GM23248 (cell line): Measurements from ENCODE around the gene PA2G4. TPM values are rescaled to one million over a fixed set of nuclear protein-coding genes. Genes with fewer than 3 reads are reported as not detected.

Experiments used
- DNase-seq: peaks from one replicate; pipeline ENCODE4 v3.0.0-alpha.2; 2015
- H2AFZ ChIP-seq: fragments of 200-600 bp; sonication (generic); 2 replicates; pipeline ENCODE4 v1.6.1; 2016; ENCODE audit warnings: antibody characterized with exemption
- H3F3A ChIP-seq: fragments of 200-600 bp; sonication (generic); 2 replicates; pipeline ENCODE4 v1.6.1; 2016; ENCODE audit warnings: mild to moderate bottlenecking, antibody characterized with exemption, mixed run types; ENCODE audit not compliant: insufficient read depth
- H3K27ac ChIP-seq: fragments of 200-600 bp; sonication (generic); 2 replicates; pipeline ENCODE4 v1.5.1; 2016; ENCODE audit warnings: mild to moderate bottlenecking
- H3K27me3 ChIP-seq: fragments of 200-600 bp; sonication (generic); replicated peaks from 2 replicates; pipeline ENCODE4 v1.6.1; 2016; ENCODE audit warnings: mild to moderate bottlenecking; ENCODE audit not compliant: insufficient read depth
- H3K36me3 ChIP-seq: fragments of 200-600 bp; sonication (generic); 2 replicates; pipeline ENCODE4 v1.6.1; 2016; ENCODE audit warnings: low read depth, mild to moderate bottlenecking
- H3K4me1 ChIP-seq: fragments of 200-600 bp; sonication (generic); 2 replicates; pipeline ENCODE4 v1.6.1; 2016; ENCODE audit warnings: mild to moderate bottlenecking; ENCODE audit not compliant: insufficient read depth
- H3K4me2 ChIP-seq: fragments of 200-600 bp; sonication (generic); one replicate; pipeline ENCODE4 v1.6.1; 2016; ENCODE audit warnings: mild to moderate bottlenecking; ENCODE audit not compliant: unreplicated experiment
- H3K4me3 ChIP-seq: fragments of 200-600 bp; sonication (generic); 2 replicates; pipeline ENCODE4 v1.5.1; 2016; ENCODE audit warnings: mild to moderate bottlenecking
- H3K79me2 ChIP-seq: fragments of 200-600 bp; sonication (generic); 2 replicates; pipeline ENCODE4 v1.6.1; 2016; ENCODE audit warnings: mild to moderate bottlenecking; ENCODE audit not compliant: insufficient read depth
- H3K9ac ChIP-seq: fragments of 200-600 bp; sonication (generic); 2 replicates; pipeline ENCODE4 v1.6.1; 2016; ENCODE audit warnings: mild to moderate bottlenecking
- H3K9me2 ChIP-seq: fragments of 200-600 bp; sonication (generic); 2 replicates; pipeline ENCODE4 v1.6.1; 2016; ENCODE audit warnings: mixed run types, mild to moderate bottlenecking, moderate library complexity; ENCODE audit not compliant: insufficient read depth
- H3K9me3 ChIP-seq: fragments of 200-600 bp; sonication (generic); one replicate; pipeline ENCODE4 v1.6.1; 2017; ENCODE audit warnings: low read depth
- H4K20me1 ChIP-seq: fragments of 200-600 bp; sonication (generic); 2 replicates; pipeline ENCODE4 v1.6.0; 2016; ENCODE audit not compliant: insufficient read depth
- EZH2 ChIP-seq: fragments of 200-600 bp; sonication (generic); IDR thresholded peaks from 2 replicates; pipeline ENCODE4 v1.6.1; 2018; ENCODE audit warnings: antibody characterized with exemption, mild to moderate bottlenecking; ENCODE audit not compliant: insufficient read depth, poor library complexity, severe bottlenecking
- EZH2phosphoT487 ChIP-seq: fragments of 200-600 bp; sonication (generic); IDR thresholded peaks from 2 replicates; pipeline ENCODE4 v1.6.1; 2018; ENCODE audit warnings: antibody characterized with exemption, moderate library complexity, mild to moderate bottlenecking, low read depth; ENCODE audit not compliant: insufficient read depth
- WGBS, 2 experiments: methylation state at CpG; one replicate each; pipeline ENCODE4 v1.1.6; 2015 to 2017; ENCODE audit warnings: low lambda C conversion rate in 2 of 2, low coverage in 1 of 2; ENCODE audit errors: missing lambda C conversion rate in 2 of 2; 5-methylcytosine and 5-hydroxymethylcytosine counted together
- in situ Hi-C: fragments of 300-500 bp; cut with MboI; formaldehyde crosslinking; loops from 2 replicates; pipeline ENCODE4 v1.15.0; 2020
- polyA plus RNA-seq: library from polyadenylated mRNA; unstranded; fragments of >200 nt; fragmentation: Nextera tagmentation; extraction: Ambion mirVana; gene quantifications from 2 replicates; pipeline ENCODE4 v1.2.1, GENCODE V29; 2016
- total RNA-seq: library from RNA; depleted of rRNA; stranded (reverse); fragments of >200 nt; shearing (Covaris generic); gene quantifications from 2 replicates; pipeline ENCODE4 v1.2.3, GENCODE V29; 2014

PA2G4 gene
- total and polyA plus RNA-seq, 2 experiments from 2014 or later, result 120 to 152 TPM

- Histone ChIP-seq H4K20me1 (no peaks in the 10 kb centered on the region), H3K36me3 (no peaks in the 10 kb centered on the region), H3K79me2 (no peaks in the 10 kb centered on the region), H3F3A (peaks cover 6% of the 10 kb centered on the region), H3K9me3 (no peaks in the 10 kb centered on the region), H3K4me1 (no peaks in the 10 kb centered on the region), H2AFZ (peak within 1 kb of the TSS; percentile 91), H3K4me2 (peak within 1 kb of the TSS; percentile 90), H3K4me3 (peak within 1 kb of the TSS; percentile 75), H3K27me3 (no peaks in the 10 kb centered on the region; the same call in 1 of the 2 replicates), H3K9me2 (no peaks in the 10 kb centered on the region), H3K27ac (peak within 1 kb of the TSS; percentile 19; the same call in 1 of the 2 replicates), H3K9ac (peak within 1 kb of the TSS; percentile 60)
- in situ Hi-C loops, result no loop called here
- 0 to 1% methylated on average over 38 to 59 of the region's 59 CpGs for WGBS, 2 experiments
- TF ChIP-seq EZH2phosphoT487 (no peak), EZH2 (no peak)
- DNase-seq, result peak; percentile 90
These were observed 24.4 kb upstream of the PA2G4 start, which contains the start of gene ERBB3 for GRCh38 chr12:56079723-56080555. ERBB3 (plus strand) TSS chr12:56080165; CDS start chr12:56080301, 136 bp downstream.

- peak overlapping the region; percentile 90 for H3K4me2 ChIP-seq
- TF ChIP-seq EZH2, result no peak
- in situ Hi-C loops, result no loop called here
- DNase-seq, result peak; percentile 2
- WGBS, 2 experiments, result 32 to 36% methylated on average over 20 of the region's 20 CpGs
- H3K36me3 ChIP-seq, result no peaks in the 10 kb centered on the region
- no peak overlapping the region for H3K9ac ChIP-seq
- H4K20me1 ChIP-seq, result no peaks in the 10 kb centered on the region
- H3K9me2 ChIP-seq, result no peaks in the 10 kb centered on the region
- H3K79me2 ChIP-seq, result no peaks in the 10 kb centered on the region
- H3K4me3 ChIP-seq, result peak overlapping the region; percentile 75
- H2AFZ ChIP-seq, result peak overlapping the region; percentile 91
- no peaks in the 10 kb centered on the region; the same call in 1 of the 2 replicates for H3K27me3 ChIP-seq
- H3K9me3 ChIP-seq, result no peaks in the 10 kb centered on the region
- peaks cover 6% of the 10 kb centered on the region for H3F3A ChIP-seq
- H3K4me1 ChIP-seq, result no peaks in the 10 kb centered on the region
- H3K27ac ChIP-seq, result no peak overlapping the region
These were observed 23.7 kb upstream of the PA2G4 start for GRCh38 chr12:56080556-56081138.

GRCh38 chr12:56081393-56082347 is 22.7 kb upstream of the PA2G4 start:
- TF ChIP-seq EZH2, result no peak

GRCh38 chr12:56082382-56082781 is 22.0 kb upstream of the PA2G4 start:
- H3K4me1 ChIP-seq, result no peaks in the 10 kb centered on the region
- TF ChIP-seq EZH2 (no peak), EZH2phosphoT487 (no peak)
- no peak overlapping the region for H2AFZ ChIP-seq
- H3F3A ChIP-seq, result peaks cover 6% of the 10 kb centered on the region
- no peak overlapping the region for H3K4me2 ChIP-seq
- WGBS, 2 experiments, result 80 to 86% methylated on average over 2 of the region's 2 CpGs
- H4K20me1 ChIP-seq, result no peaks in the 10 kb centered on the region
- H3K9ac ChIP-seq, result no peak overlapping the region
- no peaks in the 10 kb centered on the region for H3K79me2 ChIP-seq
- no peaks in the 10 kb centered on the region; the same call in 1 of the 2 replicates for H3K27me3 ChIP-seq
- H3K27ac ChIP-seq, result no peak overlapping the region
- H3K9me2 ChIP-seq, result no peaks in the 10 kb centered on the region
- H3K36me3 ChIP-seq, result no peaks in the 10 kb centered on the region
- in situ Hi-C loops, result no loop called here
- DNase-seq, result no peak
- H3K4me3 ChIP-seq, result no peak overlapping the region
- no peaks in the 10 kb centered on the region for H3K9me3 ChIP-seq

More at GRCh38 chr12:56081393-56082347, 22.7 kb upstream of the PA2G4 start:
- no peaks in the 10 kb centered on the region; the same call in 1 of the 2 replicates for H3K27me3 ChIP-seq
- no peaks in the 10 kb centered on the region for H3K9me3 ChIP-seq
- peaks cover 6% of the 10 kb centered on the region for H3F3A ChIP-seq
- no peak for DNase-seq
- H4K20me1 ChIP-seq, result no peaks in the 10 kb centered on the region
- no peaks in the 10 kb centered on the region for H3K36me3 ChIP-seq
- H3K4me2 ChIP-seq, result no peak overlapping the region
- no peak overlapping the region for H3K27ac ChIP-seq
- no peak overlapping the region for H3K9ac ChIP-seq
- in situ Hi-C loops, result no loop called here
- 57 to 67% methylated on average over 6 of the region's 6 CpGs for WGBS, 2 experiments
- H3K4me3 ChIP-seq, result no peak overlapping the region
- H3K4me1 ChIP-seq, result no peaks in the 10 kb centered on the region
- no peaks in the 10 kb centered on the region for H3K9me2 ChIP-seq
- no peaks in the 10 kb centered on the region for H3K79me2 ChIP-seq
- H2AFZ ChIP-seq, result no peak overlapping the region
